Measurements from ENCODE around the gene RGS9. TPM values are rescaled to one million over a fixed set of nuclear protein-coding genes. Genes with fewer than 3 reads are reported as not detected.
A peak's percentile ranks its signal among the peaks of the same experiment; 100 is the strongest.

The RGS9 gene
- total RNA-seq, 1 experiment from 2014 or later: 6.3 TPM

GRCh38 chr17:65158622-65159021, 21.5 kb downstream of the RGS9 start:
- no peak overlapping the region for H3K4me3 Mint-ChIP-seq (ENCODE audit: unreplicated experiment)
- no peak for DNase-seq
- no peaks in the 10 kb centered on the region for H3K4me1 Mint-ChIP-seq (ENCODE audit: low read depth, unreplicated experiment)
- H3K36me3 Mint-ChIP-seq (ENCODE audit: insufficient read depth, unreplicated experiment): no peaks in the 10 kb centered on the region
- POLR2A ChIA-PET: no interaction called here
- no peaks in the 10 kb centered on the region for H3K36me3 ChIP-seq (ENCODE audit: control insufficient read depth, insufficient read depth, low read length)
- CTCF ChIA-PET: no interaction called here
- no peaks in the 10 kb centered on the region for H3K9me3 Mint-ChIP-seq (ENCODE audit: unreplicated experiment)
- BruUV-seq (replicated peaks): no TSS peak
- intact Hi-C loops (cut with micrococcal nuclease; ENCODE audit: unreplicated experiment): no loop called here
- H3K27me3 ChIP-seq (replicated peaks; ENCODE audit: control insufficient read depth, insufficient read depth, low read length): no peaks in the 10 kb centered on the region
- H3K27me3 Mint-ChIP-seq (ENCODE audit: insufficient read depth, unreplicated experiment): peaks cover 6% of the 10 kb centered on the region
- H3K27ac Mint-ChIP-seq (ENCODE audit: unreplicated experiment): no peak overlapping the region
- no peak for TF ChIP-seq CTCF (IDR thresholded peaks at IDR 0.05; ENCODE audit: insufficient read depth in 1 of 2, low read depth in 1 of 2, low read length in 1 of 2, severe bottlenecking in 1 of 2, unreplicated experiment in 1 of 2)
- no peak overlapping the region for H3K4me3 ChIP-seq (ENCODE audit: low read depth, low read length)
- H3K9me3 ChIP-seq: no peaks in the 10 kb centered on the region
- no peaks in the 10 kb centered on the region for H3K4me1 ChIP-seq

- no peaks in the 10 kb centered on the region for H3K27me3 ChIP-seq (replicated peaks; ENCODE audit: control insufficient read depth, insufficient read depth, low read length)
- DNase-seq: no peak
- Mint-ChIP-seq H3K4me3 (ENCODE audit: unreplicated experiment) (no peak overlapping the region), H3K9me3 (ENCODE audit: unreplicated experiment) (no peaks in the 10 kb centered on the region), H3K27ac (ENCODE audit: unreplicated experiment) (no peak overlapping the region), H3K27me3 (ENCODE audit: insufficient read depth, unreplicated experiment) (peaks cover 6% of the 10 kb centered on the region), H3K4me1 (ENCODE audit: low read depth, unreplicated experiment) (no peaks in the 10 kb centered on the region), H3K36me3 (ENCODE audit: insufficient read depth, unreplicated experiment) (no peaks in the 10 kb centered on the region)
- H3K4me1 ChIP-seq: no peaks in the 10 kb centered on the region
- no peaks in the 10 kb centered on the region for H3K9me3 ChIP-seq
- no peak for TF ChIP-seq CTCF (IDR thresholded peaks at IDR 0.05; ENCODE audit: insufficient read depth in 1 of 2, low read depth in 1 of 2, low read length in 1 of 2, severe bottlenecking in 1 of 2, unreplicated experiment in 1 of 2)
- ChIA-PET POLR2A (no interaction called here), CTCF (no interaction called here)
- intact Hi-C loops (cut with micrococcal nuclease; ENCODE audit: unreplicated experiment): no loop called here
- no peak overlapping the region for H3K4me3 ChIP-seq (ENCODE audit: low read depth, low read length)
- no peaks in the 10 kb centered on the region for H3K36me3 ChIP-seq (ENCODE audit: control insufficient read depth, insufficient read depth, low read length)
- no TSS peak for BruUV-seq (replicated peaks)
These were observed 23.3 kb downstream of the RGS9 start for GRCh38 chr17:65160516-65160915.

GRCh38 chr17:65163990-65164495, 26.9 kb downstream of the RGS9 start:
- DNase-seq: peak in 1 of 2 experiments; percentile 11
- Mint-ChIP-seq H3K27me3 (ENCODE audit: insufficient read depth, unreplicated experiment) (no peaks in the 10 kb centered on the region), H3K4me3 (ENCODE audit: unreplicated experiment) (no peak overlapping the region), H3K36me3 (ENCODE audit: insufficient read depth, unreplicated experiment) (no peaks in the 10 kb centered on the region), H3K27ac (ENCODE audit: unreplicated experiment) (no peak overlapping the region), H3K9me3 (ENCODE audit: unreplicated experiment) (no peaks in the 10 kb centered on the region), H3K4me1 (ENCODE audit: low read depth, unreplicated experiment) (no peaks in the 10 kb centered on the region)
- TF ChIP-seq CTCF (IDR thresholded peaks at IDR 0.05; ENCODE audit: insufficient read depth in 1 of 2, low read depth in 1 of 2, low read length in 1 of 2, severe bottlenecking in 1 of 2, unreplicated experiment in 1 of 2): no peak
- Histone ChIP-seq H3K36me3 (ENCODE audit: control insufficient read depth, insufficient read depth, low read length) (no peaks in the 10 kb centered on the region), H3K9me3 (no peaks in the 10 kb centered on the region), H3K27me3 (replicated peaks; ENCODE audit: control insufficient read depth, insufficient read depth, low read length) (no peaks in the 10 kb centered on the region), H3K4me1 (no peaks in the 10 kb centered on the region), H3K4me3 (ENCODE audit: low read depth, low read length) (no peak overlapping the region)
- BruUV-seq (replicated peaks): no TSS peak
- POLR2A ChIA-PET: no interaction called here
- CTCF ChIA-PET: no interaction called here
- intact Hi-C loops (cut with micrococcal nuclease; ENCODE audit: unreplicated experiment): no loop called here

Data from Caco-2 (cell line).